Activated T-cell treated with anti-CD3 and anti-CD28 coated beads, Interleukin-2, amount 50 U/mL, for 48 hours (primary cell): Measurements from ENCODE around the gene SPDYC.
"Not testable (repeated sequence)": the region's sequence is repeated elsewhere in the genome, so short reads cannot be mapped to it uniquely, and the experiment has no call there.

Experiments used
- DNase-seq, 2 experiments: peaks; one replicate each; pipeline ENCODE4 v3.0.0-alpha.2; 2020

Gene SPDYC

DNA sequence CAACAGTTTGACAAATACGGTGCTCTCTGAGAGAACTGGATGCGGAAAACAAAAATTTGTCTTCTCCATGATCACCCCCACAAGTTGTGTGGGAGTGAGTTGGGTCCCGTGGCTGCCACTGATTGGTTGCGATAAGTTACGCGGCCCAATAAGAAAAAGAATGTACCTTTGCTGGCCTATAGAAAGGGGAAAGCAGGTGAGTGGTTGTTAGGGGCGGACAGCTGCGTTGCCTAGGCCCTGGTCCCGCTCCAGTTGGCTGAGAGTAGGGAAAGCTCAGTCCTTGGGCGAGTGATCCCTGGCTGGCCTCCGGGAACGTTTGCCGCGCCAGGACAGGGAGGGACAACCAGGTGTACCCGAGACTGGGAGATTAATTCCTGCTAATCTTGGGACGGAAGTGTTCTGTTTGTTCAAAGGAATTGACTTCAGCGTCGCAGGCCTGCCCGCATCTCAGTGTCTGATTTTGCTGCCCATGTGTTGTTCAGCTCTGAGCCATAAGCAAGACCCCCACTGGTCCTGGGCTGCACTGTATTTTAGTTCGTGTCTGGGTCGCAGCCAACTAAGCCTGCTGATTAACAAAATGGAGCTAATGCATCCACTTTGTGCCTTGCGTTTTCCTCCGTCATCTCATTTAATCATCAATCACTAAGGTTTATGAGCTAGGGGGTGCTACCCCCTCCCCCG is 34.9 kb upstream of the SPDYC start:
- peak; percentile 78 to 84 for DNase-seq

DNA sequence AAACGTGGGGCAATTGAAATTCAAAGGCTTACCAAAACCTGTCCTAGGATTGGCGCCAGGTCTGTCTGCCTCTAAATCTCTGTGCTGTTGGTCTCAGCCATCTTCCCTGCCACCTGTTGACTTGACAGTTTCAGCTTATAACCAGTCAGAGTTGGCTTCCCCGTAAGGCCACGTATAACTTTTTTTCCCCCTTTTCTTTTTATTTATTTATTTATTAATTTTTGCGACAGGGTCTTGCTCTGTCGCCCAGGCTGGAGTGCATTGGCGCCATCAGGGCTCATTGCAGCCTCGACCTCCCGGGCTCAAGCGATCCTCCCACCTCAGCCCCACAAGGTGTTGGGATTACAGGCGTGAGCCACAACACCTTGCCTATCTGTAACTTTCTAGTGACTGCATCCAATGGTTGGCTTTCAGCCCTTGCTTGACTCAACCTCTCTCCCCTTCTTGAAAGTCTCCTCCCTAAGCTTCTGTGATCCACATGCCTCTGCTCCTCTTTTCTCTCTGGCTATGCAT is 34.3 kb upstream of the SPDYC start:
- no peak for DNase-seq

DNA sequence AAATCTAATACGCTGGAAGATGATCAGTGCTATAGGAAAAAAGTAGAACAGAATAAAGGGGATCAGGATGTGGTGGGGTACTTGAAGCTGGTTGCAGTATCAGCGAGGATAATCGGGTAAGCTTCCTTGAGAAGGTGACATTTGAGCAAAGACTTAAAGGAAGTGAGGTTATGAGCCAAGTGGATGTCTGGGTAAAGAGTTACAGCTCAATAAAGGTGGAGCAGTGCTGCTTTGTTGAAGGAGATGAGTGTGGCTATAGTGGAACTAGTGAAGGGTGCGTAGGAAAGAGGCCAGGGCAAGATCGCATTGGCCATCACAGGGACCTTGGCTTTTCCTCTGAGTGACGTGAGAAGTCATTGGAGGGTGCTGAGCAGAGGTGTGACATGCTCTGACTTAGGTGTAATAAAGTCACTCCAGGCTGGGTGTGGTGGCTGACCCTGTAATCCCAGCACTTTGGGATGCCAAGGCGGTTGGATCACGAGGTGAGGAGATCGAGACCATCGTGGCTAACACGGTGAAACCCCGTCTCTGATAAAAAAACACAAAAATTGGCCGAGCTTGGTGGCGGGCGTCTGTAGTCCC is 33.4 kb upstream of the SPDYC start:
- no peak for DNase-seq

DNA sequence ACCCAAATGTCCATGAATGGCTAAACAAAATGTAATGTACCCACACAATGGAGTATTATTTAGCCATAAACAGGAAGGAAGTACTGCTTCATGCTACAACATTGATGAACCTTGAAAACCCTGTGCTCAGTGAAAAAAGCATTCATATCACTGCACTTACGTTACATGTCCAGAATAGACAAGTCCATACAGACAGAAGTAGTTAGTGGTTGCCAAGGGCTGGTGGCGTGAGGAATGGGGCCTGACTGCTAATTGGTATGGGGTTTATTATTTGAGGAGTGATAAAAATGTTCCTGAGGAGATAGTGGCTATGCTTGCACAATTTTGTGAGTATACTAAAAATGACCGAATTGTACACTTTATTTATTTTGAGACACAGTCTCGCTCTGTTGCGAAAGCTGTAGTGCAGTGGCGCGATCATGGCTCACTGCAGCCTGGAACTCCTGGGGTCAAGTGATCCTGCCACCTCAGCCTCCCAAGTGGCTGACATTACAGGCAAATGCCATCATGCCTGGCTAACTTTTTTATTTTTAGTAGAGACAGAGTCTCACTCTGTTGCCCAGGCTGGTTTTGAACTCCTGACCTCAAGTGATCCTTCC is 28.0 kb upstream of the SPDYC start:
- no peak for DNase-seq

DNA sequence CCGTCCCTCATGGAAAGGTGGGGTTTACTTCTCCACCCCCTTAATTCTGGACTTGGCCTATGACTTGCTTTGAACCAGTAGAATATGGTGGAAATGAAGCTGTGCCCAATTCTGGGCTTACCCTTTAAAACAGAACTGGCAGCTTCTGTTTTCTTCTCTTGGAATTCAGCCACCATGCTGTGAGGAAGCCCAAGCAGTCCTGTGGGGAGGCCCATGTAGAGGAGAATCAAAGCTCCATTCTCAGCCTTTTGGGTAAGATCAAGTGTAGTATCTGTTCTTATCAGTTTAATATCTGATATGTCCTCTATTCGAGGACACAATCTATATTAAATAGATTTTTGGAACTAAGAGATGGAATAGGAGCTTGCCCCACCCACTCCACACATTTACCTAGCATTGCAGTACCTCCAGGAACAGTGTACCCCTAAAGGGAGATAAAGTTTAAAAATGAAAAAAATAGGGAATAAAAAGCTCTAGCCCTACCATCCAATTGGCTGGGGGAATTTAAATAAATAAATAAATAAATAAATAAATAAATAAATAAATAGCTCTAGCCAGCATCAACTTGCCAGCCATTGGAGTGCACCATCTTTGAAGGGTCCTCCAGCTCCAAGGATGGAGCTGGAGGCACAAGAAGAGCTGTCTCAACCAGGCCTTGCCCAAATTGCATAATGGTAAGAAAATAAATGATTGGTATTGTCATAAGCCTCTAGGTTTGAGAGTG is 22.5 kb upstream of the SPDYC start:
- DNase-seq, result no peak

DNA sequence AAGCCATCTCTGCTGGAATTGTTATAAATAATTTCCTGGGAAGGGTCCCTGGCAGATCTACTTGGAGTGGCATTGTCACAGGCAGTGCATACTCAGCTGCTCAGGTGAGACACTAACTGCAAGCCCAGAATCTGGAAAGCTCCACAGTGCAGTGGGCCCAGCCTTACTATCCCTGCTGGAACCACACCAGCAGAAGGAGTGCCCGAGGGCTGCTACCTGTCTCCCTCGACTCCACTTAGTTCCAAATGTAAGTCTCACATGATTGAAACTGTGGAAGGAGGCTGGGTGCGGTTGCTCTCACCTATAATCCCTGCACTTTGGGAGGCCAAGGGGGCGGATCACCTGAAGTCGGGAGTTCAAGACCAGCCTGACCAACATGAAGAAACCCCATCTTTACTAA is 21.4 kb upstream of the SPDYC start:
- DNase-seq, result no peak

DNA sequence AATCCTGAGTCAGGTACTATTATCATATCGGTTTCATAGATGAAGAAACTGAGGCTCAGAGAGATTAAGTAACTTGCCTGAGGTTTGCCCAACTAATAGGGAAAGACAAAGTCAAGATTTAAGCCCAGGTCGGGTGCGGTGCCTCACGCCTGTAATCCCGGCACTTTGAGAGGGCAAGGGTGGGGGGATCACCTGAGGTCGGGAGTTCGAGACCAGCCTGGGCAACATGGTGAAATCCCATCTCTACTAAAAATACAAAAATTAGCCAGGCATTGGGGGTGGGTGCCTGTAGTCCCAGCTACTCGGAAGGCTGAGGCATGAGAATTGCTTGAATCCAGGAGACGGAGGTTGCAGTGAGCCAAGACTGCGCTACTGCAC is 19.9 kb upstream of the SPDYC start:
- not testable (repeated sequence) for DNase-seq

DNA sequence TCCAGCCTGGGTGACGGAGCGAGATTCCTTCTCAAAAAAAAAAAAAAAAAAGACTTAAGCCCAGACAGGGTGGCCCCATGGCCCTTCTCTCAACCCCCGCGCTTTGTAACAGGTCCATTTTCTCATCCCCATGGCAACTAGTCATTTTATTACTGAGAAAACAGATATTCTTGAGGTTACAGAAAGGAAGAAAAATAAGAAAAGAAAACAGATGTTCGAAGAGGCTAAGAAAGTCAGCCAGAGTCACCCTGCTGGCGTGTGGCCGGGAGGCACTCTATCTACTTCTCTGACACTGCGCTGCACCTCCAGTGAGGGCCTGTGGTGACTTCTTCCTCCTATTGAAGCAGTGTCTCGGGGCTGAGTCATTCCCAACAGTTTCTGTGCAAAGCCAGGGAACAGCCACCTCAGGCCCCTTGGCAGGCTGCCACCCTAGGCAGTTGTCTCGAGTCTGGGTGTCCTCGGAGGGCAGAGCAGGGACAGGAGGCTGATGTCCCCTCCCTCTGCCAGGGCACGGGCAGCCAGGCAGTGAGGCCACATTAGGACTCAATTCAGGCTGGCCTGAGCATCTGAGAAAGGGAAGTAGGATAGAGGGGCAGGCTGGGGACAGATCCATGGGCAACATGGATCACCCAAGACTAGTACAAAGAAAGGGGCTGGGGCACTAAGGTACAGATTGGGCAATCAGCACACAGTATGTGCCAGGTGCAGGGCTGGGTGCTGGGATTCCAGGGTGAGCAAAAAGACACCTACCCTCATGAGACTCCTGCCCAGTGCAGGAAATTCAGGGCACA is 19.3 kb upstream of the SPDYC start:
- DNase-seq, result peak; percentile 58 to 67

DNA sequence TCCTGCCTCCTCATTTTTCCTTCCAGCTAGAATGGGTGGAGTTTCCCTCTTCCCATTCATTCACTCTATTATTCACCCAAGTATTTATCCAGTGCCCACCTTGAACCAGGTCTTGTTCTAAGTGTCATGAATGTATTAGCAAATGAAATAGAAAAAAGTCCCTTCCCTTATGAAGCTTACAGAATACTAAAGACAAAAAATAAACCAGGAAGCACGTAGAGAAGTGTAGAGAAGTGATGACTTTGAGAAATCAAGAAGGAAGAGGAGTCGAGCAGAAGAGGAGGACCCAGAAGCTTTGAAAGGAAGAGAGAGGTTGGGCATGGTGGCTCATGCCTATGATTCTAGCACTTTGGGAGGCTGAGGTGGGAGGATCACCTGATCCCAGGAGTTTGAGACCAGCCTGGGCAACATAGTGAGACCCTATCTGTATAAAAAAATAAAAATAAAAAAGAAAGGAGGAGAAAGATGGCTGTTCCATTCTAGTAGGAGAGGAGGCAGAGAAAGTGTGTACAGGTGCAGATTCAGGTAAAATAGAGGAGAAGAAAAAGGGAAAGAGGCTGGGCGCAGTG is 18.6 kb upstream of the SPDYC start:
- no peak for DNase-seq

DNA sequence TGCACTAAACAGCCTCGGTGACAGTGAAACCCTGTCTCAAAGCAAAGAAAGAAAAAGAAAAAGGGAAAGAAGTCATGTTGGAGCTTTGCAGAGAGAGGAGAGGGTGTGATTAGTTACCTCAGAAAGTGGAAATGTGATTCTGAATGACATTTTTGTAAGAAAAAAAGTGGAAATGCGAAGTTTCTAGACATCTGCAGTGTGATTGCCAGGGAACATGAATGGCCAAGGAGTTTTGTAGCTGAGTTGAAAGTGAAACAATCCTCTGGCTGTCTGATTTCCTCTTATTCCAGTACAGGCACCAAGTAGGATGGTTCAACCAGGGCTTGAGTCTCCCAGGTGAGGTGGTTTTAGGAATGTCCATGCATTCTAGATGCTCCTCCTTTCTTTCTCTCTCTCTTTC is 17.9 kb upstream of the SPDYC start:
- DNase-seq, result no peak

DNA sequence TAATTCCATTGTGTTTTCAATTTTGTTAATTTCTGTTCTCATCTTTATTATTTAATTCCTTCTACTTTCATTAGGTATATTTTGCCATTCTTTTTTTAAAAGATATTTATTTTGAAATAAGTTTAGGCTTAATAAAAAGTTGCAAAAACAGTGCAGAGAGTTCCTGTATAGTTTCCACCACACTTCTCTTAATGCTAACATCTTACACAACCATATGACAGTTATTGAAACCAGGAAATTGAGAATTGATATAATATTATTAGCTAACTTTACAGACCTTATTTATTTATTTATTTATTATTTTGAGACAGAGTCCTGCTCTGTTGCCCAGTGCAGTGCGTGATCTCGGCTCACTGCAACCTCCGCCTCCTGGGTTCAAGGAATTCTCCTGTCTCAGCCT is 13.8 kb upstream of the SPDYC start:
- no peak for DNase-seq

DNA sequence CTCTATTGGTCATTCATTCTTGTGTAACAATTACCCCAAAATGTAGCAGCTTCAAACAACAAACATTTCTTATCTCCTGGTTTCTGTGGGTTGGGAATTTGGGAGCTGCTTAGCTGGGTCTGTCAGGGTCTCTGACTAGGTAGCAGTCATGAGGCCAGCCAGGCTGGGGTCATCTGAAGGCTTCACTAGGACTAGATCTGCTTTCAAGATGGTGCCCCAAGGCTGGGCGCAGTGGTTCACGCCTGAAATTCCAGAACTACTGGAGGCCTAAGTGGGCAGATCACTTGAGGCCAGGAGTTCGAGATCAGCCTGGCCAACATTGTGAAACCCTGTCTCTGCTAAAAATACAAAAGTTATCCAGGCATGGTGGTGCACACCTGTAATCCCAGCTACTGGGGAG is 13.1 kb upstream of the SPDYC start:
- DNase-seq, result no peak

DNA sequence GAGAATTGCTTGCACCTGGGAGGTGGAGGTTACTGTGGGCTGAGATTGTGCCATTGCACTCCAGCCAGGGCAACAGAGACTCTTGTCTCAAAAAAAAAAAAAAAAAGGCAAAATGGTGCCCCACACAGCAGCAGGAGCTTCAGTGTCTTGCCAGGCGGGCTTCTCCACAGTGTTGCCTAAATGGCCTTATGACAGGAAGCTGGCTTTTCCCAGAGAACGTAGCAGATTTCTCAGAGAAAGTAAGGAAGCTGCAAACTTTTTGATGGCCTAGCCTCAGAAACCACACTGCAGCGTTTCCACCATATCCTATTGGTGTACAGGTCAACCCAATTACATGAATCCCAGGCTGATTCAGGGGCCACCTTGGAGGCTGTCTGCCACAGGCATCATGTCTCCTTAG is 12.7 kb upstream of the SPDYC start:
- DNase-seq, result no peak

DNA sequence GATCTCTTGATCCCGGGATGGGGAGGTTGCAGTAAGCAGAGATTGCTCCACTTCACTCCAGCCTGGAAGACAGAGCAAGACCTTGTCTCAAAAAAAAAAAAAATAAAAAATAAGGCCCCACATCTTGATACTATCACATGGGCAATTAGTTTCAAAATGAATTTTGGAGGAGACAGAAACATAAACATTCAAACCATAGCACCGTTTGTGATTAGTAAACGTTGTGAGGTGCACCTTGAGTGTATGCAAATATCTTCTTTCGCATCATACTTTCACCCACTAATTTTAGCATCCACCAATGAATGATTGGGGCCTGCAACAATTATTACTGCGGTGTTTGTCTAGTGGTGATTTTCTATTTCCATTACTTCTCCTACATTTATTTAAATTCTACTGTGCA is 11.0 kb upstream of the SPDYC start:
- no peak for DNase-seq

DNA sequence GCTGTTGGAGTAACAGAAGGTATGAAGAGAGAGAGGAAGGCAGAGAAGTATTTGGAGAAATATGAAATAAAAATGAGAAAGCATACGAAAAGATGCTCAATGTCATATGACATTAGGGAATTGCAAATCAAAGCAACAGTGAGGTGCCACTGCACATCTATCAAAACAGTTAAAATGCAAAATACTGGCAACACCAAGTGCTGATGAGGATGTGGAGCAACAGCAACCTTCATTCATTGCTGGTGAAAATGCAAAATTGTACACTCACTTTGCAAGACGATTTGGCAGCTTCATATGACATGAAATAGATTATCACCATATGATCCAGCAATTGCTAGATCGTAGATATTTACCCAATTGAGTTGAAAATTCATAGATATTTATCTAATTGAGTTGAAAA is 9.4 kb upstream of the SPDYC start:
- no peak for DNase-seq

DNA sequence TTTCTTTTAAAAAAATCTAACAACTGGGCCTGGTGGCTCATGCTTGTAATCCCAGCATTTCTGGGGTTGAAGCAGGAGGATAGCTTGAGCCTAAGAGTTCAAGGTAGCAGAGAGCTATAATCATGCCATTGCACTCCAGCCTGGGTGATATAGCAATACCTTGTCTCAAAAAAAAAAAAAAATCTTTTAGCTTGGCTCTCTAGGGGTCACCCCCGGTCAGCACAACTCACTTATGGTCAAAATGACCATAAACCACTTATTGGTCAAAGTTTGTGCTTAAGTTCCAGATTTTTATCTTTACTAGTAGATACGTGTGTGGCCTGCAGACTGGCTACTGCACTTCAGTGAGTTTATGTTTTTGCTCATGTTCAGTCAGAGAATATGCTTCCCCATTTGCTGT is 6.3 kb upstream of the SPDYC start:
- no peak for DNase-seq

DNA sequence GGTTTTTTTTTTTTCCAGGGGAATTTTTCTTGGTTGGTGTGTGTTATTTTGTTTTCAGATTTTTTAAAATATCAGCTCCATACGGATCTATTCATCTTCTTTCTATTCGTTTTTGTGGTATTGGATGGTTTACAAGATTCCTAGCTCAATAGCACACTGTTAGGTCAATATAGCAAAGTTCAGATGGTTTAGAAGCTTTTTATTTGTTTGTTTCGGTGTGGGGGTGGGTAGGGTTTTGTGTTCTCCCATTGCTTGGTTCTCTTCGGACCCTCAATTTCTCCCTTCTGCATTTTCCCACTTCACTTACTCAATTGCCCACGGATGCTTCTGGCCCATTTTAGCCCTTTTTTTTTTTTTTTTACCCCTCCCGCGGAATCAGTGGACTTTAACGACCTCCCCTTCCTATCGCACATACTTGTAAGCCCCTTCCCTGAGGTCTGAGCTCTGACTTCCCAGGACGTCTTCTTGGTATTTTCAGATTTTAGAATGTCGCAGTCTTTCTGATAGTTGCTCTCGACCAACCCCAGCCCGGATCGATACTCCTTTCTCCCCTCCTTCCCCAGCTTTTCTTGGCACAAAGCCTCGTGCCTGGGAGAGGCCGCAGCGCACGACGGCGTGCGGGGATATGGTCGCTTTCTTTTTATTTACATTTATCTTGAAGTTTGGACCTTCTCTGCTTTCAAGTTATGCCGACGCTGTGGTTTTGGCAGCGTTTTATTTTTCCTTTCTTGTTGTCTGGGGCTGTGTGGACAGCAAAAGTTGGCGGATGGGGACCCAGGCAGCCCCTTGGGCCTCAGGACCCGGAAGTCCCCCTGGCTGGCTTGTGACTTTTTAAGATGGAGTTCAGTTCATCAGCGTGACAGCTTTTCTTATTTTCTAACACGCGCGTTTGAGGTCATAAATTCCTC is 4.4 kb upstream of the SPDYC start:
- DNase-seq, result no peak

DNA sequence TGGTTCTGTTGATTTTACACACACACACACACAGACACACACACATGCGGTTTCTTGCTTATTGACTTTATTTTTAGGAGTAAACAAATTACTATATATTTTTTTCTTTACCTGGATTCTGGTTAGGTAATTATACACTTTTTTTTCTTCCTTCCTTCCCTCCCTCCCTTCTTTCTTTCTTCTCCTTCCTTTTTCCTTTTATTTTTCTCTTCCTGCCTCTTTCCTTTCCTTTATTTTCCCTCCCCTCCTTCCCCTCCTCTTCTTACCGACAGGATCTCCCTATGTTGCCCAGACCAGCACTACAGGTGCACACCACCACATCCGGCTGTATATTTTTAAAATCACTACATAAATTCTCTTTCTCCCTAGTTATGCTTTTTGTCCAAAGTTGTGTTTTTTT is 3.1 kb upstream of the SPDYC start:
- no peak for DNase-seq

DNA sequence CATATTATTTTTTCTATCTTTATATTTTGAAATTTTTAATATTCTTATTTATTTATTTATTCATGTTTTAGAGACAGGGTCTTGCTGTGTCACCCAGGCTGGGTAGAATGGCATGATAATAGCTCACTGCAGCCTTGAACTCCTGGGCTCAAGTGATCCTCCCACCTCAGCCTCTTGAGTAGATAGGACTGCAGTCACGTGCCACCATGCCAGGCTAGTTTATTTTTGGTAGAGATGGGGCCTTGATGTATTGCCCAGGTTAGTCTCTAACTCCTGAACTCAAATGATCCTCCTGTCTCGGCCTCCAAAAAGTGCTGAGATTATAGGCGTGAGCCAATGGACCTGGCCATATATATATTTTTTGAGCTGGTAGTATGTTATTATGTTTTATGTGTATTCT is 2.4 kb upstream of the SPDYC start:
- DNase-seq, result no peak

DNA sequence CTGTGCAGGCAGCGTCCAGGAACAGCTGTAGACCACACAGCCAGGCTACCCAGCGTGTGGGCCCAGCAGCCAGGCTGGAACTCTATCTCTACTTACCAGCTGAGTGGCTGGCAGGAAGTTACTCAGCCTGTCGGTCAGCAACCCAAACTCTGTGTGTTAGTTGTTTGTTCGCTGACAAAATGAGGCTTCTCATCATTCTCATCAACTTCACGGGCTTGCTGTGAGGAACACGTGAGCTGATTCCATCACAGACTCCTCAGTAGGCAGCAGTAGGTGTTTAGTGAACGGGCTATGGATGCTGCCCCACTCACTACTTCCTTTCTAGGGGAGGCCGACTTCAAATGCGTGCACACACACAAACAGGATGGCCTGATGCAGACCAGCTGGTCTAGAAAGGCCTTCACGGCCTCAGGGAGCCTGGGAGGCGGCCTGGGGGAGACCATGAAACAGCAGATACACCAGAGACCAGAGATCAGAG is 830 bp upstream of the SPDYC start:
- peak in 1 of 2 experiments; percentile 29 for DNase-seq

DNA sequence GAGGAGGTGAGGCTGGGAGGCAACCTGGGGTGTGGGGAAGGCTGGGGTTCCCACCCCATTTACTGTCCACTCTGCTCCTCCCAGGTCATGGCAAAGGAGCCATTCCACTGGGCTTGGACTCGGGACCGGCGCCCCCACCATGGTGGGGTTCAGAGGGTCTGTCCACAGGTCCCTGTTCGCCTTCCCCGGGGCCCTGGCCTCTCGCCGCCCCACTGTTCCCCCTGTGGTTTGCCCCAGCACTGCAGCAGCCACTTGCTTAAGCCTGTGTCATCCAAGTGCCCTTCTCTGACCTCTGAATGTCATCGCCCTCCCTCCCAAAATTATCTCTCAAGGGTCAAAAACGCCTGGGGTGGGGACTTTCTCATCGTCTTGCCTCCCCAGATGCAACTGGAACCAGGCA is 2.6 kb downstream of the SPDYC start:
- no peak for DNase-seq
